SH-SY5Y (cell line): Measurements from ENCODE around the gene TYMS.

ENCODE experiments used
- GATA2 ChIP-seq: IDR thresholded peaks from 2 replicates; pipeline ENCODE4 v1.6.1; 2011; ENCODE audit warnings: mild to moderate bottlenecking, low read depth, low read length
- GATA3 ChIP-seq: IDR thresholded peaks from 2 replicates; pipeline ENCODE4 v1.6.1; 2011; ENCODE audit warnings: low read depth, mild to moderate bottlenecking, low read length, moderate library complexity

TYMS gene

GRCh38 chr18:679516-679915 is 22.1 kb downstream of the TYMS start:
- TF ChIP-seq GATA2 (no peak), GATA3 (no peak)

GRCh38 chr18:680392-680791 is 22.9 kb downstream of the TYMS start:
- TF ChIP-seq GATA3 (no peak), GATA2 (no peak)

- no peak for TF ChIP-seq GATA3
- TF ChIP-seq GATA2, result no peak
These were observed 24.5 kb downstream of the TYMS start for GRCh38 chr18:681985-682384.

GRCh38 chr18:682833-683232 is 25.4 kb downstream of the TYMS start:
- TF ChIP-seq GATA3 (no peak), GATA2 (no peak)

- no peak for TF ChIP-seq GATA2
- TF ChIP-seq GATA3, result no peak
These were observed 26.1 kb downstream of the TYMS start for GRCh38 chr18:683531-683930.

- TF ChIP-seq GATA2 (no peak), GATA3 (no peak)
These were observed 28.0 kb downstream of the TYMS start for GRCh38 chr18:685438-685837.

GRCh38 chr18:686339-687111 is 29.1 kb downstream of the TYMS start:
- no peak for TF ChIP-seq GATA2
- no peak for TF ChIP-seq GATA3

- TF ChIP-seq GATA2 (no peak), GATA3 (no peak)
These were observed 30.9 kb downstream of the TYMS start for GRCh38 chr18:688323-688722.

GRCh38 chr18:692824-693223 is 35.4 kb downstream of the TYMS start:
- TF ChIP-seq GATA3 (no peak), GATA2 (no peak)

- TF ChIP-seq GATA3, result no peak
- no peak for TF ChIP-seq GATA2
These were observed 36.2 kb downstream of the TYMS start for GRCh38 chr18:693466-694187.

GRCh38 chr18:697012-697411 is 39.6 kb downstream of the TYMS start:
- TF ChIP-seq GATA3 (no peak), GATA2 (no peak)

GRCh38 chr18:697800-698199 is 40.3 kb downstream of the TYMS start:
- TF ChIP-seq GATA3, result no peak
- no peak for TF ChIP-seq GATA2

GRCh38 chr18:703213-703967 is 45.9 kb downstream of the TYMS start:
- TF ChIP-seq GATA2 (no peak), GATA3 (no peak)

GRCh38 chr18:706405-706804 is 49.0 kb downstream of the TYMS start:
- no peak for TF ChIP-seq GATA2
- no peak for TF ChIP-seq GATA3
